Measurements from ENCODE around the gene CCDC191. TPM values are rescaled to one million over a fixed set of nuclear protein-coding genes. Genes with fewer than 3 reads are reported as not detected.

CCDC191 gene
- total RNA-seq, 1 donor from 2014 or later = 8.6 TPM

GRCh38 chr3:114026331-114026730 is 30.0 kb downstream of the CCDC191 start:
- TF ChIP-seq POLR2A (IDR thresholded peaks at IDR 0.05) (no peak), CTCF (IDR thresholded peaks at IDR 0.05) (no peak), POLR2AphosphoS5 (IDR thresholded peaks at IDR 0.05; ENCODE audit: insufficient read depth in 1 of 2, low read depth in 1 of 2) (no peak)
- DNase-seq (ENCODE audit: extremely low spot score in 2 of 2) = no peak
- intact Hi-C loops (cut with DNase I) = no loop called here
- no peaks in the 10 kb centered on the region for H3K4me1 ChIP-seq
- no peaks in the 10 kb centered on the region for H3K9me3 ChIP-seq
- H3K36me3 ChIP-seq = no peaks in the 10 kb centered on the region
- H3K4me3 ChIP-seq = no peak overlapping the region
- no peak overlapping the region for H3K27ac ChIP-seq
- H3K27me3 ChIP-seq = no peaks in the 10 kb centered on the region

GRCh38 chr3:114025451-114025850 is 30.9 kb downstream of the CCDC191 start:
- H3K27me3 ChIP-seq = no peaks in the 10 kb centered on the region
- no peak for DNase-seq (ENCODE audit: extremely low spot score in 2 of 2)
- no peak for TF ChIP-seq CTCF (IDR thresholded peaks at IDR 0.05)
- no peak for TF ChIP-seq POLR2A (IDR thresholded peaks at IDR 0.05)
- no peak for TF ChIP-seq POLR2AphosphoS5 (IDR thresholded peaks at IDR 0.05; ENCODE audit: insufficient read depth in 1 of 2, low read depth in 1 of 2)
- no peak overlapping the region for H3K4me3 ChIP-seq
- intact Hi-C loops (cut with DNase I) = no loop called here
- no peaks in the 10 kb centered on the region for H3K4me1 ChIP-seq
- H3K36me3 ChIP-seq = no peaks in the 10 kb centered on the region
- no peak overlapping the region for H3K27ac ChIP-seq
- H3K9me3 ChIP-seq = no peaks in the 10 kb centered on the region

GRCh38 chr3:114022145-114022802 is 34.1 kb downstream of the CCDC191 start:
- no peaks in the 10 kb centered on the region for H3K36me3 ChIP-seq
- no peaks in the 10 kb centered on the region for H3K4me1 ChIP-seq
- intact Hi-C loops (cut with DNase I) = no loop called here
- no peak for DNase-seq (ENCODE audit: extremely low spot score in 2 of 2)
- H3K27me3 ChIP-seq = no peaks in the 10 kb centered on the region
- H3K4me3 ChIP-seq = no peak overlapping the region
- TF ChIP-seq POLR2AphosphoS5 (IDR thresholded peaks at IDR 0.05; ENCODE audit: insufficient read depth in 1 of 2, low read depth in 1 of 2) (no peak), CTCF (IDR thresholded peaks at IDR 0.05) (no peak), POLR2A (IDR thresholded peaks at IDR 0.05) (no peak)
- H3K27ac ChIP-seq = no peak overlapping the region
- H3K9me3 ChIP-seq = no peaks in the 10 kb centered on the region

GRCh38 chr3:114020907-114021306 is 35.4 kb downstream of the CCDC191 start:
- Histone ChIP-seq H3K36me3 (no peaks in the 10 kb centered on the region), H3K4me3 (no peak overlapping the region), H3K27me3 (no peaks in the 10 kb centered on the region), H3K27ac (no peak overlapping the region), H3K4me1 (no peaks in the 10 kb centered on the region), H3K9me3 (no peaks in the 10 kb centered on the region)
- DNase-seq (ENCODE audit: extremely low spot score in 2 of 2) = no peak
- TF ChIP-seq POLR2AphosphoS5 (IDR thresholded peaks at IDR 0.05; ENCODE audit: insufficient read depth in 1 of 2, low read depth in 1 of 2) = no peak
- no peak for TF ChIP-seq POLR2A (IDR thresholded peaks at IDR 0.05)
- intact Hi-C loops (cut with DNase I) = no loop called here

- no peak for DNase-seq (ENCODE audit: extremely low spot score in 2 of 2)
- no peaks in the 10 kb centered on the region for H3K27me3 ChIP-seq
- no peaks in the 10 kb centered on the region for H3K36me3 ChIP-seq
- no peaks in the 10 kb centered on the region for H3K4me1 ChIP-seq
- H3K4me3 ChIP-seq = no peak overlapping the region
- H3K27ac ChIP-seq = no peak overlapping the region
- intact Hi-C loops (cut with DNase I) = no loop called here
- TF ChIP-seq POLR2A (IDR thresholded peaks at IDR 0.05) (no peak), CTCF (IDR thresholded peaks at IDR 0.05) (no peak), POLR2AphosphoS5 (IDR thresholded peaks at IDR 0.05; ENCODE audit: insufficient read depth in 1 of 2, low read depth in 1 of 2) (no peak)
- H3K9me3 ChIP-seq = no peaks in the 10 kb centered on the region
Observed at GRCh38 chr3:114019486-114019885, 36.8 kb downstream of the CCDC191 start.
